Peyer's patch (tissue), 4 donors: Measurements from ENCODE around the gene NPAS2.

Experiments used
- POLR2A ChIP-seq, 2 donors: fragments of 450-650 bp; IDR thresholded peaks; one replicate each; pipeline ENCODE4 v1.5.1; 2017; ENCODE audit warnings: antibody characterized with exemption in 2 of 2, mild to moderate bottlenecking in 2 of 2, moderate library complexity in 2 of 2
- TF ChIP-seq, protein P1 (sequence below), 6 experiments: fragments of 450-650 bp in 4 of 6; fragments of 200-600 bp in 2 of 6; sonication (generic) in 1 of 6; IDR thresholded peaks; one replicate each; pipeline ENCODE4 v1.5.1; 2017 to 2019; ENCODE audit warnings: antibody characterized with exemption in 6 of 6, mild to moderate bottlenecking in 3 of 6, moderate library complexity in 1 of 6

DNA sequence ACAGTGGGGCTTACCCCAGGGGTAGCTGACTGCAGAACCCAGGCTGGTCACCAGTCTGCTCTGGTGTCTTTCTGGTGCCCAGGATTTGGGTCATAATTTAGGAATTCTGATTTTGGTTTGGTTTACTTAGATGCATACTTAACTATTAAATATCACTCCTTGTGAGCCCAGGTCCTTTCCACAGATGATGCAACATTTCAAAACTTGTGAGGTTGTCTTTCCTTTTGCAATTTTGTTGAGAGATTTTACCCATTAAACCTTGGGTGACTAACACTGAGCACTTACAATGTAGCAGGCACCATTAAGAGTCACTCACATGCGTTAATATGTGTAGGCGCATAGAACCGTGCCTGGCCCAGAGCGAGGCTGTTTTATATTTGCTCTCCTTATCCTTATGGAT lies 120.3 kb downstream of the NPAS2 start:
- TF ChIP-seq, protein P1, sequence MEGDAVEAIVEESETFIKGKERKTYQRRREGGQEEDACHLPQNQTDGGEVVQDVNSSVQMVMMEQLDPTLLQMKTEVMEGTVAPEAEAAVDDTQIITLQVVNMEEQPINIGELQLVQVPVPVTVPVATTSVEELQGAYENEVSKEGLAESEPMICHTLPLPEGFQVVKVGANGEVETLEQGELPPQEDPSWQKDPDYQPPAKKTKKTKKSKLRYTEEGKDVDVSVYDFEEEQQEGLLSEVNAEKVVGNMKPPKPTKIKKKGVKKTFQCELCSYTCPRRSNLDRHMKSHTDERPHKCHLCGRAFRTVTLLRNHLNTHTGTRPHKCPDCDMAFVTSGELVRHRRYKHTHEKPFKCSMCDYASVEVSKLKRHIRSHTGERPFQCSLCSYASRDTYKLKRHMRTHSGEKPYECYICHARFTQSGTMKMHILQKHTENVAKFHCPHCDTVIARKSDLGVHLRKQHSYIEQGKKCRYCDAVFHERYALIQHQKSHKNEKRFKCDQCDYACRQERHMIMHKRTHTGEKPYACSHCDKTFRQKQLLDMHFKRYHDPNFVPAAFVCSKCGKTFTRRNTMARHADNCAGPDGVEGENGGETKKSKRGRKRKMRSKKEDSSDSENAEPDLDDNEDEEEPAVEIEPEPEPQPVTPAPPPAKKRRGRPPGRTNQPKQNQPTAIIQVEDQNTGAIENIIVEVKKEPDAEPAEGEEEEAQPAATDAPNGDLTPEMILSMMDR (IDR thresholded peaks at IDR 0.05) = no peak
- TF ChIP-seq POLR2A (IDR thresholded peaks at IDR 0.05) = no peak
